Epithelial cell of proximal tubule (primary cell): ENCODE measurements around the gene SCN5A. TPM values are rescaled to one million over a fixed set of nuclear protein-coding genes. Genes with fewer than 3 reads are reported as not detected.

Source experiments
- DNase-seq: peaks from one replicate; pipeline ENCODE4 v3.0.0-alpha.2; 2011; ENCODE audit warnings: low read depth
- H3K4me3 ChIP-seq: 2 replicates; pipeline ENCODE4 v1.5.1; 2011; ENCODE audit warnings: low read depth, mild to moderate bottlenecking, low read length
- total RNA-seq: library from RNA; depleted of rRNA; stranded (reverse); fragments of >200 nt; gene quantifications from 2 replicates; pipeline ENCODE4 v1.2.3, GENCODE V29; 2015
- TF ChIP-seq, protein P1 (sequence below): conservative IDR thresholded peaks from 2 replicates; pipeline ENCODE4 v1.5.1; 2012; ENCODE audit warnings: low read depth, mild to moderate bottlenecking, low read length

Gene SCN5A
- total RNA-seq, 1 donor from 2014 or later: 1.3 TPM

DNA sequence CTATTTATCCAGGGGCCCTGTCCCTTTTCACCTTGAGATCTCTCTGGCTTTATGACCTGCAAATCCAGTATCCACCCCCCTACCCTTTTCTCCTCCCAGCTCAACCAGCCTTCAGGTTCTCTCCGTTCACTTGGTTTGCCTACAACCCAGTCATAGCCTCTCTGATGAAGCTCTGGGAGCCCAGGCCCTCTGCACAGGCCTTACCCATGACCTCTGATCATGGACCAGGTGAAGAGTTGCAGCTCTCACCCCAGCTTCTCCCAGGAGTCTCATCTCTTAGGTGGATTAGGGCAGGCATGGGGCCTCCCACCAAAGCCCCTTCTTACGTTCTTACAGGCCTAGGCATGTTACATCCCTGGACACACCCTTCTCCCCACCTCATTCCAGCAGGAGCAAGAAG lies 93.6 kb downstream of the SCN5A start:
- TF ChIP-seq, protein P1, sequence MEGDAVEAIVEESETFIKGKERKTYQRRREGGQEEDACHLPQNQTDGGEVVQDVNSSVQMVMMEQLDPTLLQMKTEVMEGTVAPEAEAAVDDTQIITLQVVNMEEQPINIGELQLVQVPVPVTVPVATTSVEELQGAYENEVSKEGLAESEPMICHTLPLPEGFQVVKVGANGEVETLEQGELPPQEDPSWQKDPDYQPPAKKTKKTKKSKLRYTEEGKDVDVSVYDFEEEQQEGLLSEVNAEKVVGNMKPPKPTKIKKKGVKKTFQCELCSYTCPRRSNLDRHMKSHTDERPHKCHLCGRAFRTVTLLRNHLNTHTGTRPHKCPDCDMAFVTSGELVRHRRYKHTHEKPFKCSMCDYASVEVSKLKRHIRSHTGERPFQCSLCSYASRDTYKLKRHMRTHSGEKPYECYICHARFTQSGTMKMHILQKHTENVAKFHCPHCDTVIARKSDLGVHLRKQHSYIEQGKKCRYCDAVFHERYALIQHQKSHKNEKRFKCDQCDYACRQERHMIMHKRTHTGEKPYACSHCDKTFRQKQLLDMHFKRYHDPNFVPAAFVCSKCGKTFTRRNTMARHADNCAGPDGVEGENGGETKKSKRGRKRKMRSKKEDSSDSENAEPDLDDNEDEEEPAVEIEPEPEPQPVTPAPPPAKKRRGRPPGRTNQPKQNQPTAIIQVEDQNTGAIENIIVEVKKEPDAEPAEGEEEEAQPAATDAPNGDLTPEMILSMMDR: no peak
- DNase-seq: no peak

GRCh38 chr3:38555149-38555840 lies 94.2 kb downstream of the SCN5A start:
- TF ChIP-seq, protein P1: no peak
- DNase-seq: no peak
- H3K4me3 ChIP-seq: no peak overlapping the region

More for the DNA sequence above, 93.6 kb downstream of the SCN5A start:
- H3K4me3 ChIP-seq: no peak overlapping the region

- DNase-seq: no peak
- TF ChIP-seq, protein P1: no peak
- no peak overlapping the region for H3K4me3 ChIP-seq
Observed at GRCh38 chr3:38554127-38554827, 95.2 kb downstream of the SCN5A start.

DNA sequence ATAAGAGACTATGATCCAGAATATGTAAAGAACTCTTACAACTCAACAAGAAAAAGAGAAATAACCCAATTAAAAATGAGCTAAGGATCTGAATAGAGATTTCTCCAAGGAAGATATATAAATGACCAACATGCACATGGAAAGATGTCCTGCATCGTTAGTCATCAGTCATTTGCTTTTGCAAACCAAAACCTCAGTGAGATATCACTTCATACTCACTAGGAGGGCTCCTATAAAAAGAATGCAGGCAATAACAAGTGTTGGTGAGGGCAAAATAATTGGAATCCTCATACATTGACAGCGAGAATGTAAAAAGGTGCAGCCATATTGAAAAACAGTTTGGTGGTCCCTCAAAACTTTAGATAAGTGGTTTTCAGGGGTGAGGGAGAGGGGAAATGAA lies 96.4 kb downstream of the SCN5A start:
- no peak for DNase-seq
- TF ChIP-seq, protein P1: no peak
- no peak overlapping the region for H3K4me3 ChIP-seq

DNA sequence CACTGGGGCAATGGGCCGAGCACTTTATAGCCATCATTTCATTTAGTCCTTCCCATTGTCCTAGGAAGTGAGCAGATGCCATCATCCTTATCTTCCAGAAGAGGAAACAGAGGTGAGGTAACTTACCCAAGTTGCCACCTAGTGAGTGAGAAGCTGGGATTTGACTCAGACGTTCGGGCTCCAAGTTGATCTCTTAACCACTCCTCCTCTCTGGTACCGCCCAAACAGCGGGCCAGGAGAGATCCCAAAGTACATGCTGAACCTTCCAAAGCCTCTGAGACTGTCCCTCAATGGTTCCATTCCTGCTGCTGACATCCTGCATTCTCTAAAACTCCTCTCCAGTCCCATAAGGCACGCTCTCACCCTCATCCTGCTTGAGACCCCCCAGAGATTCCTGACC lies 97.1 kb downstream of the SCN5A start:
- no peak overlapping the region for H3K4me3 ChIP-seq
- TF ChIP-seq, protein P1: no peak
- no peak for DNase-seq

DNA sequence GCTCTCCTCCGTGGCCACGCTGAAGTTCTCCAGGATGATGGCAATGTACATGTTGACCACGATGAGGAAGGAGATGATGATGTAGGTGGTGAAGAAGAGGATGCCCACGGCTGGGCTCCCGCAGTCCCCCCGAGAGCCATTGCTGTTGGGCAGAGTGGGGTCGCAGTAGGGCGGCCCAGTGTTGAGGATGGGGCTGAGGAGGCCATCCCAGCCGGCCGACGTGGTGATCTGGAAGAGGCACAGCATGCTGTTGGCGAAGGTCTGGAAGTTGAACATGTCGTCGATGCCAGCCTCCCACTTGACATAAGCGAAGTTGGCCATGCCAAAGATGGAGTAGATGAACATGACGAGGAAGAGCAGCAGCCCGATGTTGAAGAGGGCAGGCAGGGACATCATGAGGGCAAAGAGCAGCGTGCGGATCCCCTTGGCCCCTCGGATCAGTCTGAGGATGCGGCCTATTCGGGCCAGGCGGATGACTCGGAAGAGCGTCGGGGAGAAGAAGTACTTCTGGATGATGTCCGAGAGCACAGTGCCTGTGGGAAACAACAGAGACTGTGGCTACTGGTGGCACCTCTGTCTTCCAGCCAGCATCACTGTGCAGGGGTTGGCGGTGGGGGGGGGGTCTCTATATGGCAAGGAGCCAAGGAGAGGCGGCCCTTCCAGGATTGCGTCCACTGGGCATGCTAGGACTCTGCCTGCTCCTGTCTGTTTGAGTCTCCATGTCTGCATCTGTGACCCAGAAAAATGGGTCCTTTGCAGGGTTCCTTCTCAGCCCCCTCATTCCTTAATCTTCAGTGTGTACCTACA lies 98.3 kb downstream of the SCN5A start:
- TF ChIP-seq, protein P1: no peak
- DNase-seq: no peak
- no peak overlapping the region for H3K4me3 ChIP-seq
